Renal pelvis (tissue), 4 donors: ENCODE results near the gene ABCB11. TPM values are rescaled to one million over a fixed set of nuclear protein-coding genes. Genes with fewer than 3 reads are reported as not detected.

ENCODE experiments used
- DNase-seq: peaks from one replicate; pipeline ENCODE4 v3.0.0-alpha.2; 2013
- polyA plus RNA-seq, 3 donors: library from polyadenylated mRNA; unstranded; fragments of 120-200 nt; gene quantifications; one replicate each; pipeline ENCODE4 v1.2.1, GENCODE V29; 2013; ENCODE audit not compliant: insufficient read length in 3 of 3

Gene ABCB11
- polyA plus RNA-seq, 3 donors: 0.09 TPM; not detected in 2

- no peak for DNase-seq
Measured at GRCh38 chr2:169009865-169010579, 21.1 kb downstream of the ABCB11 start.

- no peak for DNase-seq
Measured at GRCh38 chr2:169007941-169008340, 23.2 kb downstream of the ABCB11 start.

GRCh38 chr2:169007356-169007755, 23.8 kb downstream of the ABCB11 start:
- no peak for DNase-seq

GRCh38 chr2:169006665-169007064, 24.5 kb downstream of the ABCB11 start:
- no peak for DNase-seq

- DNase-seq: no peak
Measured at GRCh38 chr2:169005994-169006393, 25.1 kb downstream of the ABCB11 start.

- no peak for DNase-seq
Measured at GRCh38 chr2:169005080-169005598, 26.0 kb downstream of the ABCB11 start.

GRCh38 chr2:169002161-169002738, 28.9 kb downstream of the ABCB11 start:
- no peak for DNase-seq

GRCh38 chr2:169001116-169001815, 29.9 kb downstream of the ABCB11 start:
- no peak for DNase-seq

GRCh38 chr2:168999668-169000213, 31.4 kb downstream of the ABCB11 start:
- no peak for DNase-seq

- DNase-seq: no peak
Measured at GRCh38 chr2:168998609-168999211, 32.4 kb downstream of the ABCB11 start.

GRCh38 chr2:168997794-168998193, 33.3 kb downstream of the ABCB11 start:
- DNase-seq: no peak

- no peak for DNase-seq
Measured at GRCh38 chr2:168997118-168997521, 34.0 kb downstream of the ABCB11 start.

GRCh38 chr2:168995744-168996143, 35.4 kb downstream of the ABCB11 start:
- no peak for DNase-seq

- no peak for DNase-seq
Measured at GRCh38 chr2:168993538-168993937, 37.6 kb downstream of the ABCB11 start.

GRCh38 chr2:168992591-168993349, 38.4 kb downstream of the ABCB11 start:
- no peak for DNase-seq

GRCh38 chr2:168992026-168992425, 39.1 kb downstream of the ABCB11 start:
- DNase-seq: no peak

GRCh38 chr2:168988755-168989154, 42.4 kb downstream of the ABCB11 start:
- no peak for DNase-seq

- no peak for DNase-seq
Measured at GRCh38 chr2:168986398-168986943, 44.7 kb downstream of the ABCB11 start.

GRCh38 chr2:168981651-168982050, 49.5 kb downstream of the ABCB11 start:
- DNase-seq: no peak

GRCh38 chr2:168978461-168978861, 52.7 kb downstream of the ABCB11 start:
- no peak for DNase-seq

GRCh38 chr2:168977608-168978007, 53.5 kb downstream of the ABCB11 start:
- no peak for DNase-seq
